Stomach (tissue), 9 donors: ENCODE measurements around the gene EWSR1. TPM values are rescaled to one million over a fixed set of nuclear protein-coding genes. Genes with fewer than 3 reads are reported as not detected.

Experiments used
- DNase-seq, 2 donors: peaks; one replicate each; pipeline versions ENCODE4 v3.0.0 to v3.0.0-alpha.2; 2013 to 2019
- H3K27ac ChIP-seq, 5 donors: fragments of 200-600 bp in 4 of 5; sonication (generic) in 4 of 5; one replicate each; pipeline ENCODE4 v1.5.1; 2013 to 2019; ENCODE audit warnings: mild to moderate bottlenecking in 1 of 5, moderate library complexity in 1 of 5
- H3K27me3 ChIP-seq, 3 donors: fragments of 200-600 bp; sonication (generic); one replicate each; pipeline ENCODE4 v1.5.1; 2017 to 2019; ENCODE audit warnings: mixed run types in 1 of 3
- H3K36me3 ChIP-seq, 4 donors: fragments of 200-600 bp; sonication (generic); 1 replicate in 3 of 4; 2 replicates in 1 of 4; pipeline ENCODE4 v1.5.1; 2016 to 2019
- H3K4me1 ChIP-seq, 4 donors: fragments of 200-600 bp; sonication (generic); one replicate each; pipeline ENCODE4 v1.5.1; 2016 to 2019
- H3K4me3 ChIP-seq, 4 donors: fragments of 200-600 bp; sonication (generic) in 3 of 4; one replicate each; pipeline ENCODE4 v1.5.1; 2016 to 2019; ENCODE audit warnings: mild to moderate bottlenecking in 1 of 4
- H3K9me3 ChIP-seq, 4 donors: fragments of 200-600 bp; sonication (generic); one replicate each; pipeline ENCODE4 v1.5.1; 2016 to 2019
- CTCF ChIP-seq, 7 experiments: fragments of 450-650 bp in 4 of 7; fragments of 200-600 bp in 3 of 7; sonication (generic) in 3 of 7; IDR thresholded peaks; one replicate each; pipeline ENCODE4 v1.5.1; 2016 to 2019; ENCODE audit warnings: antibody characterized with exemption in 7 of 7, control low read depth in 2 of 7, mild to moderate bottlenecking in 1 of 7
- EP300 ChIP-seq: sonication (generic); formaldehyde crosslinking; IDR thresholded peaks from one replicate; pipeline ENCODE4 v1.6.1; 2017; ENCODE audit warnings: antibody characterized with exemption
- POLR2A ChIP-seq, 4 donors: fragments of 450-650 bp; IDR thresholded peaks; one replicate each; pipeline ENCODE4 v1.6.1; 2016; ENCODE audit warnings: antibody characterized with exemption in 4 of 4, control low read depth in 2 of 4, mild to moderate bottlenecking in 1 of 4, moderate library complexity in 1 of 4
- POLR2AphosphoS5 ChIP-seq, 3 donors: sonication (generic); formaldehyde crosslinking; IDR thresholded peaks; one replicate each; pipeline ENCODE4 v1.6.1; 2016; ENCODE audit warnings: antibody characterized with exemption in 3 of 3
- WGBS, 5 donors: extraction: QIAGEN DNeasy Blood & Tissue Kit in 3 of 5; methylation state at CpG; one replicate each; pipeline versions ENCODE4 v1.1.5 to v1.1.7; 2013 to 2018; 5-methylcytosine and 5-hydroxymethylcytosine counted together
- intact Hi-C: fragments of 100-400 bp; cut with DNase I; formaldehyde crosslinking; loops from one replicate; pipeline ENCODE4 v1.15.1; 2023; ENCODE audit warnings: low total_unique reads
- polyA plus RNA-seq, 3 donors: library from polyadenylated mRNA; stranded (reverse); fragments of 200-250 nt; gene quantifications; one replicate each; pipeline ENCODE4 v1.2.3, GENCODE V29; 2013
- total RNA-seq, 5 donors: library from RNA; depleted of rRNA; stranded (reverse); fragments of >200 nt; gene quantifications; one replicate each; pipeline versions ENCODE4 v1.1.0 to v1.2.3, GENCODE V29; 2014 to 2016
- donor health status: healthy with polysubstance abuse.
- donor health status: Bipolar disorder and iron deficiency.
- donor health status: healthy.

The EWSR1 gene
- total and polyA plus RNA-seq, 8 donors: 97.7 to 376 (median 161) TPM

DNA sequence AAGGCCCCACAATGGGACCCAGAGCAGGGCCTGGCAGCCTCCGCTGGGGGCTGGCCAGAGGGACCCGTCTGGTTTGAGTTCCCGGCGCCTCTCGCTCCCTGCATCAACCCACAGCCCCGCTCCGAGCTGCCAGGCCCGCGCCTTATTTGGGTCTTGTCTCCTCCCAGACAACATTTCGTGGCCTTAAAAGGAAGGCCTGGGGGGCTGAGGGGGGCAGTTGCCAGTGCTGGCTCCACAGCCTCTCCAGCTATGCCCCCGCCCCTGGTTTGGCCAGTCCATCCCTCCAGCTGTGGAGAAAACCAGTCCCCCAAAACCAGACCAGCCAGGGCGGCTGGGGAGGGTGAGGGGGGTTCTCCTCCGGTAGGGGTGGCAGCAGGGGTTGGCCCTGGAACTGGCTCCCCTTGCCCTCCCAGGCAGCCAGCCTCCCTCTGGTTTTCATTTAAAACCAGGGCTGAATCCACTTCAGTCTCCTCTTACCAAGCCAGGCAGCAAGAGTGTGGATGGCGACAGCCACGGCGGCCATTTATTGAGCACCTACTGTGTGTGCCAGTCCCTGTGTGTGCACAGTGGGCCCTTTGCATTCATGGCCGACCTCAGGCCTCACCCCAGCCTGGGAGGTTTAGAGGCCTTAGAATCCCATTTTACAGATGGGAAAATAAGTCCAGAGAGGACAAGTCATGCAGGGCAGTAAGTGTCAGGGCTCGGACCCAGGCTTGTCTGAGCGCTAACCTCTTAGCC, 43.8 kb upstream of the EWSR1 start:
- Histone ChIP-seq H3K4me1 (peaks cover 21 to 47% (median 41%) of the 10 kb centered on the region in 4 donors), H3K27me3 (no peaks in the 10 kb centered on the region), H3K9me3 (no peaks in the 10 kb centered on the region), H3K4me3 (no peak overlapping the region), H3K27ac (peak overlapping the region; percentile 55 to 69 (median 66)), H3K36me3 (no peaks in the 10 kb centered on the region)
- WGBS, 5 donors: 77 to 87% (median 81%) methylated on average over 15 to 19 of the region's 19 CpGs
- intact Hi-C loops: no loop called here
- DNase-seq: peak in 1 of 2 donors; percentile 80
- TF ChIP-seq POLR2AphosphoS5 (IDR thresholded peaks at IDR 0.05): no peak
- TF ChIP-seq EP300: no peak
- no peak for TF ChIP-seq POLR2A (IDR thresholded peaks at IDR 0.05)
- TF ChIP-seq CTCF (IDR thresholded peaks at IDR 0.05): no peak

GRCh38 chr22:29224859-29225410, 43.1 kb upstream of the EWSR1 start:
- DNase-seq: no peak
- H3K4me1 ChIP-seq: peaks cover 19 to 41% (median 34%) of the 10 kb centered on the region in 4 donors
- H3K27ac ChIP-seq: peak overlapping the region; percentile 13 to 69 (median 66)
- WGBS, 5 donors: 82 to 94% (median 92%) methylated on average over 6 to 7 of the region's 7 CpGs
- intact Hi-C loops: no loop called here
- TF ChIP-seq POLR2A (IDR thresholded peaks at IDR 0.05) (no peak), CTCF (IDR thresholded peaks at IDR 0.05) (no peak), EP300 (no peak), POLR2AphosphoS5 (IDR thresholded peaks at IDR 0.05) (no peak)
- H3K9me3 ChIP-seq: no peaks in the 10 kb centered on the region
- no peaks in the 10 kb centered on the region for H3K27me3 ChIP-seq
- no peaks in the 10 kb centered on the region for H3K36me3 ChIP-seq
- no peak overlapping the region for H3K4me3 ChIP-seq

GRCh38 chr22:29225422-29226090, 42.5 kb upstream of the EWSR1 start:
- peaks cover 13 to 34% (median 28%) of the 10 kb centered on the region in 4 donors for H3K4me1 ChIP-seq
- no peaks in the 10 kb centered on the region for H3K9me3 ChIP-seq
- H3K4me3 ChIP-seq: no peak overlapping the region
- TF ChIP-seq CTCF (IDR thresholded peaks at IDR 0.05): no peak
- TF ChIP-seq EP300: no peak
- no peak for TF ChIP-seq POLR2A (IDR thresholded peaks at IDR 0.05)
- TF ChIP-seq POLR2AphosphoS5 (IDR thresholded peaks at IDR 0.05): no peak
- intact Hi-C loops: no loop called here
- DNase-seq: peak in 1 of 2 donors; percentile 73
- no peaks in the 10 kb centered on the region for H3K27me3 ChIP-seq
- H3K27ac ChIP-seq: peak overlapping the region; percentile 42 to 69 (median 66)
- no peaks in the 10 kb centered on the region for H3K36me3 ChIP-seq
- WGBS, 5 donors: 38 to 49% (median 48%) methylated on average over 16 of the region's 16 CpGs

DNA sequence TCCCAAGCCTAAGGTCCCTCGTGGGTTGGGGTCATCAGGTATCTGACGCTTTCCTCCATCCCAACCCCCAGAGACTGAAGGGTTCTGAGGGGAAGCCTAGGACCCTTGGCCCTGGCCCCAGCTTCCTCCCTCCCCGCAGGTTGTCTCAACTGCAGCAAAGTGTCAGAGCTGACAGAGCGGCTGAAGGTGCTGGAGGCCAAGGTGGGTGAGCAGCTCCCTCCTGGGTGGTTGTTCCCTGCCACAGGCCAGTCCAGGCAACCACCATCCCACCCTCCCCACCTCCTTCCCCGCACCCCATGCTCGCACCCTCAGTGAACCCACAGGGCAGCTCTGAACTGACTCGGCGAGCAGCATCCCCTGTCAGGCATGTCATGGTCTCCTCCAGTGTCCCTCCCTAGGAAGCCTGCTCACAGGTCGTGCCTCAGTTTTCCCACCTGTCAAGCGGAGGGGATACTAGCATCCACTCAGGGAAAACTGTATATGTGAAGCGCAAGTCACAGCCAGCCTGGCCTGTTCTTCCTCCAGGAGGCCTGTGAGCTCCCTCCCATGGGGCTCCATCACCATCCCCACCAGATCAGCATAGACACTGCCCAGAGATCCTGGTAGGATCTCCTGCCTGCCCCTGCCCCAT, 41.6 kb upstream of the EWSR1 start:
- no peaks in the 10 kb centered on the region for H3K27me3 ChIP-seq
- H3K9me3 ChIP-seq: no peaks in the 10 kb centered on the region
- DNase-seq: no peak
- peaks cover 10 to 29% (median 22%) of the 10 kb centered on the region in 4 donors for H3K4me1 ChIP-seq
- H3K36me3 ChIP-seq: no peaks in the 10 kb centered on the region
- intact Hi-C loops: no loop called here
- WGBS, 5 donors: 85 to 96% (median 93%) methylated on average over 11 of the region's 11 CpGs
- peak overlapping the region; percentile 42 to 69 (median 66) for H3K27ac ChIP-seq
- TF ChIP-seq POLR2A (IDR thresholded peaks at IDR 0.05) (no peak), CTCF (IDR thresholded peaks at IDR 0.05) (no peak), EP300 (no peak), POLR2AphosphoS5 (IDR thresholded peaks at IDR 0.05) (no peak)
- no peak overlapping the region for H3K4me3 ChIP-seq
